A549 treated with AZD2906 at 1 μM for 4 hours (cell line): ENCODE results near the gene CTAGE6. TPM values are rescaled to one million over a fixed set of nuclear protein-coding genes. Genes with fewer than 3 reads are reported as not detected.

Source experiments
- total RNA-seq: library from RNA; stranded (reverse); fragments of 200-300 nt; extraction: Qiagen RNA extraction; gene quantifications from 5 replicates; pipeline ENCODE4 v1.2.3, GENCODE V29; 2022

Gene CTAGE6, protein sequence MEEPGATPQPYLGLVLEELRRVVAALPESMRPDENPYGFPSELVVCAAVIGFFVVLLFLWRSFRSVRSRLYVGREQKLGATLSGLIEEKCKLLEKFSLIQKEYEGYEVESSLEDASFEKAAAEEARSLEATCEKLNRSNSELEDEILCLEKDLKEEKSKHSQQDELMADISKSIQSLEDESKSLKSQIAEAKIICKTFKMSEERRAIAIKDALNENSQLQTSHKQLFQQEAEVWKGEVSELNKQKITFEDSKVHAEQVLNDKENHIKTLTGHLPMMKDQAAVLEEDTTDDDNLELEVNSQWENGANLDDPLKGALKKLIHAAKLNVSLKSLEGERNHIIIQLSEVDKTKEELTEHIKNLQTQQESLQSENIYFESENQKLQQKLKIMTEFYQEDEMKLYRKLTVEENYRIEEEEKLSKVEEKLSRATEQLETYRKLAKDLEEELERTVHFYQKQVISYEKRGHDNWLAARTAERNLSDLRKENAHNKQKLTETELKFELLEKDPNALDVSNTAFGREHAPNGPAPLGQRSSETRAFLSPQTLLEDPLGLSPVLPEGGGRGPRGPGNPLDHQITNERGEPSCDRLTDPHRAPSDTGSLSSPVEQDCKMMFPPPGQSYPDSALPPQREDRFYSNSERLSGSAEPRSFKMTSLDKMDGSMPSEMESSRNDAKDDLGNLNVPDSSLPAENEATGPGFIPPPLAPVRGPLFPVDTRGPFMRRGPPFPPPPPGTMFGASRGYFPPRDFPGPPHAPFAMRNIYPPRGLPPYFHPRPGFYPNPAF
- not detected in 5 replicates for total RNA-seq

DNA sequence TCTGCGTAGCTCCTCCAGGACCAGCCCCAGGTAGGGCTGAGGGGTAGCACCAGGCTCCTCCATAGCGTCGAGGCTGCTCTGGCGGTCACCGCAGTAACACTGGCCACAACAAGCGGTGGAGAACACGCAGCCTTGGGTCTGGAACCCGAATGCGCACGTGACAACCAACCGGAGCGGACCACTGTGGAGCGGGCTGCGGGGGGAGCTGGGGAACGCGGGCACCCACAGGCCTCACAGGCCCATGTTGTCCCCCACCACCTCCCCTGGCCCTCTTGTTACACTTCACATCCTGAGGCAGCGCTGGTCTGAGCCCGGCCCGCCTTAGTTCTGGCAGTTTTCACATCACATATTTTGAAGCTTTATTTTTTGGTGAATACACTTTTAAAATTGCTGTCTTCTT is at the start of gene CTAGE6:
Gene CTAGE6, minus strand, starts transcription at position 101 of the 400 bp plus-strand sequence. Its CDS starts 38 bp downstream, at position 63.

Other genes starting within 250 kb of the CTAGE6 start
- gene CTAGE15, start 185.9 kb downstream of the CTAGE6 start, total RNA-seq: not detected in 5 replicates
- gene TCAF2, start 136.7 kb downstream of the CTAGE6 start, total RNA-seq: 1.2 to 1.5 TPM (median 1.4 TPM) in 5 replicates
- 14.3 to 19.9 TPM (median 17.3 TPM) in 5 replicates for gene TCAF1, start 144.5 kb upstream of the CTAGE6 start, total RNA-seq
- gene OR2F2, start 177.5 kb upstream of the CTAGE6 start, total RNA-seq: not detected in 5 replicates
- gene OR2F1, start 197.1 kb upstream of the CTAGE6 start, total RNA-seq: not detected in 5 replicates
- gene OR6B1, start 242.6 kb upstream of the CTAGE6 start, total RNA-seq: not detected in 5 replicates